Activated CD4-positive, CD25-positive, alpha-beta regulatory T cell treated with anti-CD3 and anti-CD28 coated beads, Interleukin-2, amount 50 U/mL, for 24 hours (primary cell): ENCODE results near the gene AUTS2.
"Not testable (repeated sequence)": the region's sequence is repeated elsewhere in the genome, so short reads cannot be mapped to it uniquely, and the experiment has no call there.

ENCODE experiments used
- ATAC-seq, 2 donors: fragments of 150-1000 bp; cut with Tn5 transposase; one replicate each; pipeline ENCODE4 v1.10.0; 2021; ENCODE audit warnings: mild to moderate bottlenecking in 1 of 2, moderate library complexity in 1 of 2

Gene AUTS2

GRCh38 chr7:70364393-70364792 is 766.1 kb downstream of the AUTS2 start:
- ATAC-seq, result not testable (repeated sequence)

DNA sequence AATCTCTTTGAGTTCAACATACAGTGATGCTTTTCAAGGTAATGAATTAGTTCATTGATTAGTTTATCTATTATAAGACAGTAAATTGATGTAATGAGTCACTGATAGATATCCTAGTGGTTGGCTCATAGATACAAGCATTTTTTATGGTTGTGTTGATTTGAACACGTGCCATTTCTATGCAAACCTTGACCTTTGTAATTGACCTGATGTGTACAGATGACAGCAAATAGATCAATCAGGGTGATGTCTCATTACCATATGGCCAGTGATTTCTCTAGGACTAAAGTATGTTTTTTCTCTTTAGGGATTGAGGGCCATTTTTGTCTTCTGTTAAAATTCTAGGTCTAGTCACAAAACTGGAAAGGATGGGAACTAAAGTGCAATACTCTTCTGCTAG is 773.4 kb downstream of the AUTS2 start:
- ATAC-seq, result no peak

GRCh38 chr7:70372768-70373515 is 774.7 kb downstream of the AUTS2 start:
- no peak for ATAC-seq

DNA sequence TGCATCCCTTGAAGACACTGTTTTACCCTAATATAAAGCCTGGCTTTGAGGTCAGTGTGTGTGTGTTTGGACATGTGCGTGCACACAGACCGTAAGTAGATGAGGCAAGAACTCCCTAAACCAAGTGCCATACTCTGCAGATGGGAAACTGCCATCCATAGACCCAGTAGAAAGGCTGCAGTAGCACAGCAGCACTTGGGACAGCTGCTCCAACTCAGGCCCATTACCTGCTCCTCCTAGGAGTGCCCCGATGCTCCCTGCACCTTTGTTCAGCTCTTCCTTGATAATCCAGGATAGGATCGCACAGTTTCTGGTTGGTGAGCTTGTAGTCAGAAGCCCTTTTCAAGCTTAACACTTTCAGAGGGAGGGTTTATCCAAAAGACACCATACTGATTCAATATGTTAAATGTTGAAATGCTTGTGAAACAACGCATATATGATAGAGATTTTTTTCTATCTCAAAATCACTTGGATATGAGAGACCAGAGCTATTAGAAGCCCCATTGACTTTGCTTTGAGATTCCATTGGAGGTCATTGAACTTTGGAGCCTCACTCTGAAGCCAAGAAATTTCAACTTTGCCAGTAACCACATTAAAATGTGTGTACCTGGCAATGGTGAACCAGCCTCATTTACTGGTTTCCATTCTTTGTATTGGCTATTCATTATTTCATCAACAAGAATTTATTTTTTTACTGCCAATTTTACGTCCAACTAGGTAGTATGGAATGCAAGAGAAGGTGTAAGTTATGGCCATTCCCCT is 776.7 kb downstream of the AUTS2 start:
- ATAC-seq, result no peak

DNA sequence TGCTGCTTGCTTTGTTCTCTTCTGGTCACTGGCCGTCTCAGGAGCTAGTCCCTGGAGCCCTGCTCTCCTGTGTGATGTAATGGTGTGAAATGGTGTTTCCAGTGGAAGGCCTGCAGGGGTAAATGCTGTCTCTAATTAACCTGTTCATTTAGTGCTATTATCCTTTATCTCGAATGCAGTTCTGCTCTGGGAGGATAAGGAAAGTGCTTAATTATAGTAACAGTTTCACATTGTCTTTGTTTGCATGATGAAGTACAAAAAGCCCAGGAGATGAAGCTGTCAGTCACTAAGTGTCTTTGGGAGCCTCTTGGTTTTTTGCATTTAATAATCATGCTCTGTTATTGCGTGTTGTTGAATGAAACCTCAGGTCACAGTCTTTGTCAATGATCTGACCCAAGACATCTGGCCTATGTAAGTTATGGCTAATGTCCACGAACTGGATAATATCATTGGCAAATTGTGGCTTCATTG is 778.3 kb downstream of the AUTS2 start:
- no peak for ATAC-seq

DNA sequence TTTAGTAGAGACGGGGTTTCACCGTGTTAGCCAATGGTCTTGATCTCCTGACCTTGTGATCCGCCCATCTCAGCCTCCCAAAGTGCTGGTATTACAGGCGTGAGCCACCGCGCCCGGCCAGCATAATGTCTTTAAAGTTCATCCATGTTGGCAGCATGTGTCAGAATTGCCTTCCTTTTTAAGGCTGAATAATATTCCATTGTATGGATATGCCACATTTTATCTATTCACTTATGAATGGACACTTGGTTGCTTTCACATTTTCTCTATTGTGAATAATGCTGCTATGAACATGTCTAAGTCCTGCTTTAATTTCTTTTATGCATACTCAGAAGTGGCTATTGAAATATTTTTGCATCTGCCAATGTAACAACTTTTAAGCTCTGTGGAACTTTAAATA is 779.7 kb downstream of the AUTS2 start:
- no peak for ATAC-seq

GRCh38 chr7:70379210-70379609 is 780.9 kb downstream of the AUTS2 start:
- no peak for ATAC-seq

- ATAC-seq, result no peak
Observed at GRCh38 chr7:70380421-70381015, 782.2 kb downstream of the AUTS2 start.

DNA sequence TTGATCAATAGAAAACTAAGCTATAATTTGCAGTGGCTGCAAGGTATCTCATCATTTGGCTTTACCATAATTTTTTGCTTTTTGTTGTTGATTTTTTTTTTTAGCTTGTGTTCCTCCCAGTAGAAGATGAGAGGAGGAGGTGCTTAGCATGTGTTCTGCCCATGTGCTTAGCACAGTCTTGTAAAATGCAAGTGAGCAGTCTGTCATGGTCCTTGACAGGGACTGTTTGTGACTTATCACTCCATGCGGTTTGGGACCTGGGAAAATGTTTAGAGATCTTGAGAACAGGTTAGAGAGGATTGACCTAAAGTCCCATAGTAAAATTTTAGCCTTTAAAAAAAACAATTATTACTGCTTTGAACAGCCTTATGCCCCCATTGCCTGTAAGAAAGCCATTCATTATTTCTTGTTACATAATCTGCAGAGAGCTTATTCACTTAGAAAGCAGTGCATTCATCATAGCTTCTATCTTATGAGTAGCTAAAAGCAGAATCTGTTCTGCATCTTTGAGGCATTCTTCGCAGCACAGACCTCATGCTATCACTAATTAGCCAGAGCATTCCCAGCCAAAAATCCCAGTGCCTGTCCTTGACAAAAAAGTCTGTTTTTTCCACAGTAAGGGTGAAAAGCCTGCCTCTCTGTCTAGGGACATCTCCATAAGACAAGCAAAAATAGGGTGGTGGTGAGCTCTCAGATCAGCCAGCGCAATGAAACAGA is 784.9 kb downstream of the AUTS2 start:
- no peak for ATAC-seq

- ATAC-seq, result no peak
Observed at GRCh38 chr7:70384024-70384423, 785.7 kb downstream of the AUTS2 start.

- no peak for ATAC-seq
Observed at GRCh38 chr7:70384891-70385290, 786.6 kb downstream of the AUTS2 start.

- ATAC-seq, result no peak
Observed at GRCh38 chr7:70387217-70387616, 788.9 kb downstream of the AUTS2 start.

GRCh38 chr7:70389531-70390151 is 791.4 kb downstream of the AUTS2 start:
- no peak for ATAC-seq

GRCh38 chr7:70390251-70390650 is 792.0 kb downstream of the AUTS2 start:
- ATAC-seq, result no peak

DNA sequence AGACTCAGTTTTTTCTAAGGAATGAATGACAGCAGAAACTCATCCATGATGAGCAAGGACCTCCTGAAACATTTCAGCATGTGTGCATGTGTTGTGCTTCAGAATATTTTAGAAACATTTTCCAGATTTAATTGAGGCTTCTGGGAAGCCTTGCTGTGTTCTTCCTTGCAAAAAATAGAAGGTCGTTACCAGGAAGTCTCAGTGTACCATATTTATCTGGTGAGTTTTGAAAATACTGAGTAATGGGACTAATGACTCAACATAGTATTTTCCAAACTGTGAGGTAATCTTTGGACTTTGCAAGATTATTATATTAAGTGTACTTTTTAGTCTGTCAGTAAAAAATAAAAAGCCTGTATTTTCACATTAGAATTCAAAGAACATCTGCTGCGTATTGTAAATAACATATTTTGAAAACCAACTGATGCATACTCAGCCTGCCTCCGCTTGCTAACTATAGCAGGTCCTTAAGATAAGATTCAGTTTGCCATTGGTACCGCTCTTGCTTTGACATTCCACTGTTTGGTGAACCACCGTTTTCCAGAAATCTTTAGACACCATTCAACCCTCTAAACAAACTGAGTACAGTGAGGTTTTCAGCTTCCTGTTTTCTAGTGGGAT is 794.1 kb downstream of the AUTS2 start:
- ATAC-seq, result no peak

- no peak for ATAC-seq
Observed at GRCh38 chr7:70392877-70393435, 794.7 kb downstream of the AUTS2 start.

DNA sequence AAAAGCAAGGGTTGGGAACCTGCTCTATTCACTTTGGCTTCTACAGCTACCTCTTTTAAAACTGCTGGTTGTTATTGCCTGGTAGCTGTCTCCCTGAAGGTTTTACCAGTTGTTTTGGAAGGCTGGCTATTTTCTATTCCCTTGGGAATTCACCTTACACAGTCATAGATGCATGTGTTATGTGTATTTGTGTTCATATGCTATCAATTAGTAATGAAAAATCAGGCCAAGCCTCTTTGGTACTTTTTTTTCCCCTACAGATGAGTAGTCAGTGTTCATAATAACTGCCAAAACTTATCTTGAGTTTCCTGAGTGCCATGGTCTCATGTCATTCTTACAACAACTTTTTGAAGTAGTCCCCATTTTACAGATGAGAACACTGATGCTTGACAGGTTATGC is 795.7 kb downstream of the AUTS2 start:
- no peak for ATAC-seq

GRCh38 chr7:70400829-70401380 is 802.6 kb downstream of the AUTS2 start:
- ATAC-seq, result no peak

DNA sequence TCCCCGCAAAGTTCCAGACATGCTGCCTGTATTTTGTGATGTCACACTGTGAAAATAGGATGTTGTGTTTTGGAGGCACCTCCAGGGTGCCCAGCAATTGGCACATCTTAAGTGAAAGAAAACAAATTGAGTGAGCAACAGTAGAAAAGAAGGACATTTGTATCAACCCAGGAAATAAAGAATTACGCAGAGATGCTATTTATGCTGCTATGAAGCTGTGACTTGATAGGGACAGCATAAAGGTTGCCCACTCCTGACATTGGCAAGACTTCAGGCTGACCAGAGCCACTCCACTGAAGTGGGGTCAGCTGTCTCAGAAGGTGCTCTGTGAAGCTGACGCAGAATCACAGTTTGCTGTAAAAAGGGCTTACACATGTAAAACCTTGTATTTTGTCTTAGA is 803.8 kb downstream of the AUTS2 start:
- ATAC-seq, result no peak

DNA sequence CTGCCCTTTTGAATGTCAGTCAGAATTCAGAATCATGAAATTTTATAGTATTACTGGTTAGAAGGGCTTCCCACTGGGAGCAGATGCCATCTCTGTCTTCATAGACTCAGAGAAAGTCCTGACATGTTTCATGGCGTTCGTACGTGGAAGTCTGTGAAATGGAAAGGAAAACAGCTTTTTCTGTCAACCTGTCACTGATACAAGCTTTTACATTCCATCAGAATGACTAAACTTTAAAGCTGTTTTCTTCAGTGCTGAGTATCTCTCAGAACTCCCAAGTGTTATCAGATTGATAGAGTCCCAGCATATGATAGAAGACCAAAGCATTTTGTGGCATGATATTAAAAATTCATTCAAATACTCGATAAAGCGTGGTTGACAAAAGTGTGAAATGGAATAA is 807.0 kb downstream of the AUTS2 start:
- ATAC-seq, result no peak

DNA sequence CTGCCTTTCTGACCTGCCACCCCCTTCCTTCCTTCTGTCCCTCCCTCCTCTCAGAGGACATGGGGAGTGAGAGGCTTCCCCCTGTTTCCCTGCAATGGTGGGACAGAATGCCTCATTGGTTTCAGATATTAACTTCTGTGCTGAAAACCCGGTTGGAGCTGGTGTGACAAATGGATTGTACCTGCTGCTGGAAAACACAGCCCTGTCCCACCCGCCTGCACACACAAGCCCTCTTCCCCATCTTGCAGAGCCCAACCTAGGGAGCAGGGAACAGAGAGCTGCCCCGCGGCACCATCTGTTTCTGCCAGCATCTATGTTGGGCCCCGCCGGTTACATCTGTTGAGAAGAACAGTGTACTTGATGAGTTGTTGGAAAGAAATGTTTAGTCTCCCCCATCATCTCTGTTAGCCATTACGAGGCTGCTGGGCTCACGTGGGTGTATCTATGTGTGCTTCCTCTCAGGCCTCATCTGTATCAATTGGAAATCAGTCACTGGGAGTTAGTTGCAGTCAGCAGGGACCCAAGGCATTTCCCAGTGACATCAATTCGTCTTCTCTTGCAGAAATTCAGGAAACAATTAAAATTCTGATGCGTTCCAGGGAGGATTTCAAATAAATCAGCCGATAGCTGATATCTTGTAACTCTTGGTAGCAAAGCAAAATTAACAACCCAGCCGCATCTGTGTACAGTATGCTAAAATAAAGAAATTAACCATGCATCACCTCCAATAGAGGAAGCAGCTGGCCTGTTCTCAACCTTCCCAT is 808.1 kb downstream of the AUTS2 start:
- ATAC-seq, result no peak
